GM12872 (cell line): Measurements from ENCODE around the gene GDNF.

ENCODE experiments used
- TF ChIP-seq, protein P1 (sequence below): IDR thresholded peaks from 3 replicates; pipeline ENCODE4 v1.5.1; 2011; ENCODE audit warnings: low read depth, mild to moderate bottlenecking, low read length, moderate library complexity; ENCODE audit not compliant: insufficient read depth

Gene GDNF

GRCh38 chr5:37846786-37847310 is 7.0 kb upstream of the GDNF start:
- TF ChIP-seq, protein P1, sequence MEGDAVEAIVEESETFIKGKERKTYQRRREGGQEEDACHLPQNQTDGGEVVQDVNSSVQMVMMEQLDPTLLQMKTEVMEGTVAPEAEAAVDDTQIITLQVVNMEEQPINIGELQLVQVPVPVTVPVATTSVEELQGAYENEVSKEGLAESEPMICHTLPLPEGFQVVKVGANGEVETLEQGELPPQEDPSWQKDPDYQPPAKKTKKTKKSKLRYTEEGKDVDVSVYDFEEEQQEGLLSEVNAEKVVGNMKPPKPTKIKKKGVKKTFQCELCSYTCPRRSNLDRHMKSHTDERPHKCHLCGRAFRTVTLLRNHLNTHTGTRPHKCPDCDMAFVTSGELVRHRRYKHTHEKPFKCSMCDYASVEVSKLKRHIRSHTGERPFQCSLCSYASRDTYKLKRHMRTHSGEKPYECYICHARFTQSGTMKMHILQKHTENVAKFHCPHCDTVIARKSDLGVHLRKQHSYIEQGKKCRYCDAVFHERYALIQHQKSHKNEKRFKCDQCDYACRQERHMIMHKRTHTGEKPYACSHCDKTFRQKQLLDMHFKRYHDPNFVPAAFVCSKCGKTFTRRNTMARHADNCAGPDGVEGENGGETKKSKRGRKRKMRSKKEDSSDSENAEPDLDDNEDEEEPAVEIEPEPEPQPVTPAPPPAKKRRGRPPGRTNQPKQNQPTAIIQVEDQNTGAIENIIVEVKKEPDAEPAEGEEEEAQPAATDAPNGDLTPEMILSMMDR: no peak

GRCh38 chr5:37844009-37844408 is 4.2 kb upstream of the GDNF start:
- TF ChIP-seq, protein P1: no peak

DNA sequence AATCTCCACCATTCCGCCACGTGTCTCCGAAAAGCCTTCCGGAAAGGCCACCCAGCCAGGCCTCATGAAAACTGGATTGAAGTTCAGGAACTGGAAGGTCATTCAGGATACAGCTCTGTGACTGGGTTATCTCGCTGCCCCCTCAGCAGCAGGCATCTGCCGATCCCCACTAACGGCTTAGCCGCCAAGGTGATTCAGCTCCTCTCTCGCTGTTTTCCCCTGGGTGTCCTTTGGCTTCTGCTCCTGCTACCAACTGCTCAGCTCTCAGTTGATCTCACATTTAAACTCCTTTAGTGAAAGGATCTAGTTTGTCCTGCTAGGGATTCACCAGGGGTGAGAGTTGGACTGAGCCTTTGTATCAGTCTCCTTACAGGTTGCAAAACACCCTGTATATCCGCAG is 2.2 kb upstream of the GDNF start:
- TF ChIP-seq, protein P1: no peak

DNA sequence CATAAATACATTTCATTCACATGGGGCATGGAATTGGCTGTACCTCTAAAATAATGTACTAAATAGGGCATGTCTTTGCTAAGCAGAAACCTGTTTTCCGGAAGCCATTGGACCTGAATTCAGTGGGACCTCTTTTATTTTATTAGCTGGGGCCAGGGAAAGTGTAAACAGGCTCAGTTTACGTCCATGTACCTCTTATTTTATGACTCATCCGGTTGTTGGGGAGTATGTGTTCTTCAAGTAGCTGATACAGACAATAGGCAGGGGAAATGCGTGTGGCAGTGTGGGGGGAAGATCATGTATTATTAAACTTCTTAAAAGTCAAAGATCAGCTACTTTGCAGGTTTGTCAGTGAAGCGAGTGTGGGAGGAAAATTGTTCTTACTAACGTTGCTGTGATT is 1.4 kb upstream of the GDNF start:
- TF ChIP-seq, protein P1: no peak

DNA sequence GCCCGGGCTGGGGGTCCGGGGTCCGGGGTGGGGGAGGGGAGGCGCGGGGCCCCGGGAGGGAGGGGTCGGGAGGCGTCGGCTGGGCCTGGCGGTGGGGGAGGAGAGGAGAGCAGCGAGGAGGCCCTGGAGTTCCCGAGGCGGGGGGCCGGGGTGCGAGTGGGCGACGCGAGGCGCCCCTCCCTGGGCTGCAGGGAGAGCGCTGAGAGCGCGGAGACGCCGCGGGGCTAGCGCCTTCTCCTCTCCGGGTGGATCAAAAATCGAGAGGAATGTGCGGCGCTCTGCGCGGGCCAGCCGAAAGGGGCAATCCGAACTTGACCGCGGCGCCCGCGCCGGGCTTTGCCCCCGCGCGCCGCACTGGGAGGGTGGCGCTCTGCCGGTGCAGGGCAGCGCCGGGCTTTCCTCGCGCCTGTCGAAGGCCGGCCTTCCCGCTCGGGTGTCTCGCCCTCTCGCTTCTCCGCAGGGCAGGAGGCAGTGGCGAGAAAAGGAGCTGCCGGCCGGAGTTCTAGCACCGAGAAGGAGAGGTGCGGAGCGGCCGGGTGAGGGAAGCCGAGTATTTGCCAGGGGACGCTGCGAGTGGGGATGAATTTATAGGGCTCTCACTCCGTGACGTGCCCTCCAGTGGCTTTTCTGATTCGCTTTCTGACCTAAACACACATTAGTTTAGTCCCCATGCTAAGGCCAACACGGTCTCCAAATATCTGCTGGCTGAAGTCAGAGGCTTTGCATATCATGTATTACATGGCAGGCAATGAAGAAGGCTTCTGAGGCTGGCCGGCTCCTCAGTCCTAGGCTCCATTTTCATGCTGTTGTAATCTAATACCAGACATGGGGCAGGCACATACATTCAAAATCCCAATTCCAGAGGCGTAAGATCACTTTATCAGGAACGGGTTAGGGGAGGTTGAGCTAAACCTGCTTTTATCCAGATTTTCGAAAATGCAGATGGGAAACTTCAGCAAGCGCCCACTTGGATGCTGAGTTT is 503 bp upstream of the GDNF start:
- TF ChIP-seq, protein P1: no peak

DNA sequence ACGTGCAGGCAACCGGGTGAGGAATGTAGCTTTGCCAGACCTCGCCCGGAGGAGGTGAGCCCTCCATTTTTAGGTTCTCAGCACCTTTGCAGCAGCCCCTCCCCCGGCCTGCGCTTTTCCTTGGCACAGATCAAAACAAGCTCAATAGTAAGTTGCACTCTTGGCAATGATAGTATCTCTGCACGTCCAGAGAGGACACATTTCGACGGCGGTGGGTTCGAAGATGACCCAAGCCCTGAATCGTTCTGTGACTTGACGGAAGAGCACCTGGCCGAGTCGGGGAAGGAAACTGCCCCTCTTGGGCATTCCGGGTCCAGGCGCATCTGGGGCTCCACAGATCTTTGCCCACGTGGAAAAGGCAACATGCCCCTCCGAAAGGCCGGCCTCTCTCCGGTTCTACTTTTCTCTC is 904 bp downstream of the GDNF start:
- TF ChIP-seq, protein P1: no peak

- TF ChIP-seq, protein P1: peak; percentile 26; the same call in 1 of the 3 replicates
Observed at GRCh38 chr5:37838152-37838932, 1.5 kb downstream of the GDNF start.
